Ectodermal cell (in vitro differentiated cells): ENCODE results near the gene CXCR5.

Source experiments
- H3K27ac ChIP-seq: 2 replicates; pipeline ENCODE4 v1.7.0; 2013; ENCODE audit warnings: mild to moderate bottlenecking, low read depth, low read length; ENCODE audit not compliant: insufficient read depth, poor library complexity, severe bottlenecking
- H3K27me3 ChIP-seq: 2 replicates; pipeline ENCODE4 v1.7.0; 2013; ENCODE audit warnings: mild to moderate bottlenecking, low read length; ENCODE audit not compliant: insufficient read depth, control insufficient read depth, poor library complexity, severe bottlenecking
- H3K36me3 ChIP-seq: one replicate; pipeline ENCODE4 v1.7.0; 2013; ENCODE audit warnings: low read length; ENCODE audit not compliant: control insufficient read depth, insufficient read depth
- H3K4me1 ChIP-seq: one replicate; pipeline ENCODE4 v1.7.0; 2013; ENCODE audit warnings: low read length; ENCODE audit not compliant: control insufficient read depth, insufficient read depth
- H3K4me3 ChIP-seq: 2 replicates; pipeline ENCODE4 v1.7.0; 2013; ENCODE audit warnings: low read depth, low read length, control low read depth; ENCODE audit not compliant: insufficient read depth
- H3K9me3 ChIP-seq: 2 replicates; pipeline ENCODE4 v1.7.0; 2013; ENCODE audit warnings: mild to moderate bottlenecking, low read length, moderate library complexity; ENCODE audit not compliant: control insufficient read depth
- WGBS, 2 experiments: methylation state at CpG; one replicate each; pipeline ENCODE4 v1.1.7; 2013; ENCODE audit warnings: missing lambda C conversion rate in 2 of 2; 5-methylcytosine and 5-hydroxymethylcytosine counted together

Gene CXCR5

GRCh38 chr11:118928870-118929500 lies 45.3 kb downstream of the CXCR5 start:
- peaks cover 8% of the 10 kb centered on the region for H3K27me3 ChIP-seq
- H3K27ac ChIP-seq, result peak overlapping the region; percentile 58
- WGBS, 2 experiments, result 0 to 1% methylated on average over 26 of the region's 26 CpGs
- H3K4me1 ChIP-seq, result peaks cover 16% of the 10 kb centered on the region
- no peaks in the 10 kb centered on the region for H3K36me3 ChIP-seq
- H3K9me3 ChIP-seq, result no peaks in the 10 kb centered on the region
- peak overlapping the region; percentile 76 for H3K4me3 ChIP-seq

- Histone ChIP-seq H3K36me3 (no peaks in the 10 kb centered on the region), H3K27ac (no peak overlapping the region), H3K4me3 (peak overlapping the region; percentile 76), H3K4me1 (peaks cover 13% of the 10 kb centered on the region), H3K27me3 (peaks cover 8% of the 10 kb centered on the region), H3K9me3 (no peaks in the 10 kb centered on the region)
- WGBS, 2 experiments, result 0% methylated on average over 21 to 23 of the region's 26 CpGs
Measured at GRCh38 chr11:118929501-118930093, 45.9 kb downstream of the CXCR5 start.

- WGBS, 2 experiments, result 1% methylated on average over 20 of the region's 20 CpGs
- Histone ChIP-seq H3K9me3 (no peaks in the 10 kb centered on the region), H3K27me3 (peaks cover 8% of the 10 kb centered on the region), H3K4me1 (peaks cover 13% of the 10 kb centered on the region), H3K36me3 (no peaks in the 10 kb centered on the region), H3K27ac (no peak overlapping the region), H3K4me3 (peak overlapping the region; percentile 76)
Measured at GRCh38 chr11:118930094-118930712, 46.5 kb downstream of the CXCR5 start.

- H3K36me3 ChIP-seq, result no peaks in the 10 kb centered on the region
- H3K9me3 ChIP-seq, result no peaks in the 10 kb centered on the region
- peaks cover 8% of the 10 kb centered on the region for H3K27me3 ChIP-seq
- H3K4me3 ChIP-seq, result no peak overlapping the region
- no peak overlapping the region for H3K27ac ChIP-seq
- H3K4me1 ChIP-seq, result peaks cover 8% of the 10 kb centered on the region
Measured at GRCh38 chr11:118931571-118931970, 47.9 kb downstream of the CXCR5 start.

- no peak overlapping the region for H3K4me3 ChIP-seq
- peaks cover 8% of the 10 kb centered on the region for H3K27me3 ChIP-seq
- 81 to 84% methylated on average over 4 of the region's 4 CpGs for WGBS, 2 experiments
- no peaks in the 10 kb centered on the region for H3K36me3 ChIP-seq
- H3K9me3 ChIP-seq, result no peaks in the 10 kb centered on the region
- no peaks in the 10 kb centered on the region for H3K4me1 ChIP-seq
- H3K27ac ChIP-seq, result no peak overlapping the region
Measured at GRCh38 chr11:118933486-118933885, 49.8 kb downstream of the CXCR5 start.

GRCh38 chr11:118935376-118935775 lies 51.7 kb downstream of the CXCR5 start:
- 92% methylated on average over 8 of the region's 8 CpGs for WGBS, 2 experiments
- Histone ChIP-seq H3K27ac (no peak overlapping the region), H3K36me3 (no peaks in the 10 kb centered on the region), H3K4me1 (peaks cover 10% of the 10 kb centered on the region), H3K9me3 (no peaks in the 10 kb centered on the region), H3K4me3 (no peak overlapping the region), H3K27me3 (peaks cover 8% of the 10 kb centered on the region)

GRCh38 chr11:118938491-118939403 lies 55.1 kb downstream of the CXCR5 start:
- Histone ChIP-seq H3K4me1 (peaks cover 10% of the 10 kb centered on the region), H3K36me3 (no peaks in the 10 kb centered on the region), H3K27me3 (no peaks in the 10 kb centered on the region), H3K4me3 (no peak overlapping the region), H3K27ac (no peak overlapping the region), H3K9me3 (no peaks in the 10 kb centered on the region)
- 82 to 83% methylated on average over 11 of the region's 11 CpGs for WGBS, 2 experiments

GRCh38 chr11:118939404-118939915 lies 55.8 kb downstream of the CXCR5 start:
- peaks cover 10% of the 10 kb centered on the region for H3K4me1 ChIP-seq
- no peak overlapping the region for H3K4me3 ChIP-seq
- no peaks in the 10 kb centered on the region for H3K27me3 ChIP-seq
- 63% methylated on average over 8 of the region's 8 CpGs for WGBS, 2 experiments
- no peak overlapping the region for H3K27ac ChIP-seq
- no peaks in the 10 kb centered on the region for H3K9me3 ChIP-seq
- H3K36me3 ChIP-seq, result no peaks in the 10 kb centered on the region

- H3K4me3 ChIP-seq, result no peak overlapping the region
- H3K36me3 ChIP-seq, result no peaks in the 10 kb centered on the region
- no peaks in the 10 kb centered on the region for H3K9me3 ChIP-seq
- 50 to 53% methylated on average over 13 of the region's 13 CpGs for WGBS, 2 experiments
- no peaks in the 10 kb centered on the region for H3K27me3 ChIP-seq
- peaks cover 10% of the 10 kb centered on the region for H3K4me1 ChIP-seq
- no peak overlapping the region for H3K27ac ChIP-seq
Measured at GRCh38 chr11:118939953-118940598, 56.4 kb downstream of the CXCR5 start.
